NCI-H748 (cell line): Measurements from ENCODE around the gene ZNF234.
A peak's percentile ranks its signal among the peaks of the same experiment; 100 is the strongest.
"Not testable (repeated sequence)": the region's sequence is repeated elsewhere in the genome, so short reads cannot be mapped to it uniquely, and the experiment has no call there.

ENCODE experiments used
- DNase-seq: peaks from one replicate; lab custom pipeline; 2025; ENCODE audit not compliant: unreplicated experiment; lab: John Stamatoyannopoulos, UW

ZNF234 gene

GRCh38 chr19:44180968-44181367 lies 39.6 kb downstream of the ZNF234 start:
- DNase-seq, result no peak

- no peak for DNase-seq
Measured at GRCh38 chr19:44182145-44182544, 40.8 kb downstream of the ZNF234 start.

GRCh38 chr19:44190020-44190419 lies 48.7 kb downstream of the ZNF234 start:
- no peak for DNase-seq

- DNase-seq, result no peak
Measured at GRCh38 chr19:44192127-44192526, 50.8 kb downstream of the ZNF234 start.

- no peak for DNase-seq
Measured at GRCh38 chr19:44196772-44197171, 55.4 kb downstream of the ZNF234 start.

GRCh38 chr19:44202470-44202869 lies 61.1 kb downstream of the ZNF234 start:
- peak; percentile 46 for DNase-seq

- no peak for DNase-seq
Measured at GRCh38 chr19:44202974-44203373, 61.6 kb downstream of the ZNF234 start.

GRCh38 chr19:44203877-44204276 lies 62.5 kb downstream of the ZNF234 start:
- not testable (repeated sequence) for DNase-seq

GRCh38 chr19:44204772-44205171 lies 63.4 kb downstream of the ZNF234 start:
- no peak for DNase-seq

GRCh38 chr19:44207126-44207803 lies 65.9 kb downstream of the ZNF234 start:
- DNase-seq, result peak; percentile 98
